H1 (cell line): ENCODE measurements around the gene GBF1. TPM values are rescaled to one million over a fixed set of nuclear protein-coding genes. Genes with fewer than 3 reads are reported as not detected.

ENCODE experiments used
- CTCF ChIA-PET: fragments of 300-600 bp; sonication (Branson Sonifier 250); formaldehyde crosslinking; loops from one replicate; lab custom pipeline; 2021; ENCODE audit not compliant: partially characterized antibody; lab: Charles Lee
- POLR2A ChIA-PET: fragments of 300-600 bp; sonication (Branson Sonifier 250); formaldehyde crosslinking; loops from one replicate; lab custom pipeline; 2021; ENCODE audit warnings: inconsistent platforms; ENCODE audit not compliant: partially characterized antibody; lab: Charles Lee
- DNase-seq, 2 experiments: peaks; one replicate each; pipeline versions ENCODE4 v3.0.0 to v3.0.0-alpha.2; 2010 to 2022; ENCODE audit warnings: low spot score in 2 of 2, low read depth in 1 of 2, mixed read lengths in 1 of 2
- FAIRE-seq: peaks from 2 replicates; lab custom pipeline; 2011; peaks lifted over from hg19 to GRCh38; lab: Jason Lieb, UNC
- H2AFZ ChIP-seq: 2 replicates; pipeline ENCODE4 v1.8.1; 2012; ENCODE audit warnings: low read length, inconsistent platforms
- H2AK5ac ChIP-seq: 2 replicates; pipeline ENCODE4 v1.6.1; 2013; ENCODE audit warnings: low read depth, low read length
- H2BK120ac ChIP-seq: replicated peaks from 2 replicates; pipeline ENCODE3; 2013; ENCODE audit warnings: low read depth, low read length, inconsistent platforms
- H2BK12ac ChIP-seq: 2 replicates; pipeline ENCODE4 v1.6.1; 2013; ENCODE audit warnings: low read depth, low read length
- H2BK15ac ChIP-seq: 2 replicates; pipeline ENCODE4 v1.6.1; 2013; ENCODE audit warnings: low read length
- H2BK20ac ChIP-seq: 2 replicates; pipeline ENCODE4 v1.6.1; 2013; ENCODE audit warnings: low read length
- H2BK5ac ChIP-seq: 2 replicates; pipeline ENCODE4 v1.6.1; 2013; ENCODE audit warnings: low read depth, low read length
- H3K14ac ChIP-seq: 2 replicates; pipeline ENCODE4 v1.6.1; 2013; ENCODE audit warnings: inconsistent platforms; ENCODE audit not compliant: insufficient read length
- H3K18ac ChIP-seq: 2 replicates; pipeline ENCODE4 v1.6.1; 2013; ENCODE audit warnings: low read length; ENCODE audit errors: extremely low read depth
- H3K23ac ChIP-seq: 2 replicates; pipeline ENCODE4 v1.6.1; 2013; ENCODE audit warnings: inconsistent platforms; ENCODE audit not compliant: insufficient read length
- H3K23me2 ChIP-seq: 2 replicates; pipeline ENCODE4 v1.6.1; 2013; ENCODE audit warnings: low read depth, low read length
- H3K27ac ChIP-seq: 2 replicates; pipeline ENCODE4 v1.6.1; 2011; ENCODE audit warnings: low read depth, low read length, inconsistent platforms
- H3K27me3 ChIP-seq, 4 experiments: replicated peaks in 1 of 4; 1 replicate in 1 of 4; 2 replicates in 3 of 4; pipeline versions ENCODE4 v1.6.1 to v1.8.1; 2011 to 2013; ENCODE audit warnings: low read length in 3 of 4, mild to moderate bottlenecking in 3 of 4, inconsistent platforms in 2 of 4, mixed read lengths in 2 of 4, moderate library complexity in 1 of 4; ENCODE audit not compliant: control insufficient read depth in 3 of 4, insufficient read depth in 3 of 4; ENCODE audit errors: extremely low read depth in 1 of 4
- H3K36me3 ChIP-seq, 4 experiments: 2 replicates each; pipeline versions ENCODE4 v1.6.1 to v1.8.1; 2011 to 2013; ENCODE audit warnings: mild to moderate bottlenecking in 4 of 4, low read length in 3 of 4, moderate library complexity in 2 of 4, control low read depth in 1 of 4, inconsistent platforms in 1 of 4; ENCODE audit not compliant: insufficient read depth in 4 of 4, control insufficient read depth in 2 of 4
- H3K4ac ChIP-seq: replicated peaks from 2 replicates; pipeline ENCODE3; 2013; ENCODE audit warnings: low read length, low read depth, mixed read lengths, inconsistent platforms; ENCODE audit not compliant: insufficient read length
- H3K4me1 ChIP-seq, 4 experiments: replicated peaks in 1 of 4; 1 replicate in 1 of 4; 2 replicates in 3 of 4; pipeline versions ENCODE4 v1.6.1 to v1.8.1; 2011 to 2013; ENCODE audit warnings: low read length in 3 of 4, inconsistent platforms in 2 of 4, mixed read lengths in 1 of 4; ENCODE audit not compliant: insufficient read depth in 4 of 4, control insufficient read depth in 3 of 4
- H3K4me2 ChIP-seq, 2 experiments: 2 replicates each; pipeline versions ENCODE4 v1.6.1 to v1.8.1; 2011 to 2013; ENCODE audit warnings: low read depth in 2 of 2, low read length in 2 of 2, control low read depth in 1 of 2, inconsistent platforms in 1 of 2, mild to moderate bottlenecking in 1 of 2; ENCODE audit not compliant: insufficient read depth in 1 of 2
- H3K4me3 ChIP-seq, 4 experiments: fragments of 200-600, 300-600 bp in 1 of 4; sonication (generic), shearing (Covaris generic), sonication (Bioruptor Twin) in 1 of 4; 2 replicates each; pipeline versions ENCODE4 v1.5.1 to v1.8.1; 2011 to 2016; ENCODE audit warnings: low read length in 4 of 4, low read depth in 3 of 4, control low read depth in 2 of 4, inconsistent platforms in 2 of 4, mild to moderate bottlenecking in 2 of 4, mixed read lengths in 1 of 4, moderate library complexity in 1 of 4; ENCODE audit not compliant: insufficient read depth in 2 of 4; ENCODE audit errors: extremely low read depth in 1 of 4
- H3K56ac ChIP-seq: replicated peaks from 2 replicates; pipeline ENCODE3; 2013; ENCODE audit warnings: low read depth, mild to moderate bottlenecking, mixed read lengths, low read length, inconsistent platforms; ENCODE audit not compliant: insufficient read length
- H3K79me1 ChIP-seq: 2 replicates; pipeline ENCODE4 v1.6.1; 2013; ENCODE audit warnings: low read depth, low read length, control low read depth
- H3K79me2 ChIP-seq, 2 experiments: 2 replicates each; pipeline versions ENCODE4 v1.6.1 to v1.8.1; 2012 to 2013; ENCODE audit warnings: low read length in 2 of 2, mild to moderate bottlenecking in 2 of 2, inconsistent platforms in 1 of 2; ENCODE audit not compliant: insufficient read depth in 2 of 2, control insufficient read depth in 1 of 2
- H3K9ac ChIP-seq, 4 experiments: replicated peaks in 1 of 4; 1 replicate in 1 of 4; 2 replicates in 3 of 4; pipeline versions ENCODE4 v1.6.1 to v1.8.1; 2011 to 2013; ENCODE audit warnings: low read depth in 3 of 4, low read length in 3 of 4, control low read depth in 2 of 4, mild to moderate bottlenecking in 2 of 4, moderate library complexity in 2 of 4, inconsistent platforms in 1 of 4; ENCODE audit errors: extremely low read depth in 1 of 4
- H3K9me3 ChIP-seq, 2 experiments: 2 replicates each; pipeline versions ENCODE4 v1.6.1 to v1.8.1; 2012 to 2013; ENCODE audit warnings: mild to moderate bottlenecking in 2 of 2, moderate library complexity in 2 of 2, control low read depth in 1 of 2, inconsistent platforms in 1 of 2, low read depth in 1 of 2, low read length in 1 of 2, mixed read lengths in 1 of 2; ENCODE audit not compliant: insufficient read depth in 2 of 2
- H4K20me1 ChIP-seq, 2 experiments: replicated peaks in 1 of 2; 2 replicates each; pipeline versions ENCODE3 to v1.8.1; 2011 to 2013; ENCODE audit warnings: inconsistent platforms in 2 of 2, low read length in 2 of 2, mild to moderate bottlenecking in 1 of 2; ENCODE audit not compliant: insufficient read depth in 2 of 2, control insufficient read depth in 1 of 2
- H4K5ac ChIP-seq: 2 replicates; pipeline ENCODE4 v1.6.1; 2013; ENCODE audit warnings: low read length, low read depth, mixed read lengths, inconsistent platforms; ENCODE audit not compliant: insufficient read length
- H4K8ac ChIP-seq: 2 replicates; pipeline ENCODE4 v1.8.0; 2013; ENCODE audit warnings: mild to moderate bottlenecking, moderate library complexity, low read length, inconsistent platforms; ENCODE audit not compliant: insufficient read depth; ENCODE audit errors: extremely low read depth
- H4K91ac ChIP-seq: replicated peaks from 2 replicates; pipeline ENCODE3; 2013; ENCODE audit warnings: low read length, mixed read lengths, inconsistent platforms; ENCODE audit not compliant: insufficient read length
- BACH1 ChIP-seq: IDR thresholded peaks from 2 replicates; pipeline ENCODE4 v1.6.1; 2012; ENCODE audit warnings: low read length, improper control_type of control experiment
- CBX8 ChIP-seq: fragments of 300-800, 300-1000 bp; sonication (generic); IDR thresholded peaks from 2 replicates; pipeline ENCODE4 v1.7.1; 2016; ENCODE audit warnings: low read depth, low read length, borderline replicate concordance
- CEBPB ChIP-seq: IDR thresholded peaks from 2 replicates; pipeline ENCODE4 v1.6.1; 2012; ENCODE audit warnings: low read depth, low read length
- CTBP2 ChIP-seq: IDR thresholded peaks from 2 replicates; pipeline ENCODE4 v1.7.0; 2011; ENCODE audit warnings: borderline replicate concordance, mild to moderate bottlenecking, moderate library complexity, mixed read lengths, low read length; ENCODE audit not compliant: insufficient read depth, insufficient read length
- EP300 ChIP-seq, 2 experiments: IDR thresholded peaks; 1 replicate in 1 of 2; 2 replicates in 1 of 2; pipeline ENCODE4 v1.6.1; 2011 to 2012; ENCODE audit warnings: low read depth in 2 of 2, low read length in 2 of 2, mild to moderate bottlenecking in 2 of 2, borderline replicate concordance in 1 of 2, inconsistent platforms in 1 of 2, moderate library complexity in 1 of 2
- EZH2 ChIP-seq: fragments of 200-600 bp; sonication (generic); IDR thresholded peaks from 2 replicates; pipeline ENCODE4 v1.7.1; 2012; ENCODE audit warnings: low read depth, mild to moderate bottlenecking, moderate library complexity, low read length, inconsistent platforms; ENCODE audit not compliant: severe bottlenecking
- FOSL1 ChIP-seq: IDR thresholded peaks from 2 replicates; pipeline ENCODE4 v1.6.1; 2011; ENCODE audit warnings: mild to moderate bottlenecking, low read depth, low read length, moderate library complexity; ENCODE audit not compliant: insufficient read depth
- KDM1A ChIP-seq: fragments of 200-600, 300-600 bp; sonication (generic); IDR thresholded peaks from 2 replicates; pipeline ENCODE4 v1.7.1; 2016; ENCODE audit warnings: mild to moderate bottlenecking, low read length, borderline replicate concordance
- MAFK ChIP-seq: IDR thresholded peaks from 2 replicates; pipeline ENCODE4 v1.6.1; 2012; ENCODE audit warnings: low read depth, mild to moderate bottlenecking, improper control_type of control experiment, low read length
- NANOG ChIP-seq: IDR thresholded peaks from 2 replicates; pipeline ENCODE4 v1.6.1; 2011; ENCODE audit warnings: low read length, low read depth, mild to moderate bottlenecking, inconsistent platforms; ENCODE audit not compliant: insufficient read depth, poor library complexity, severe bottlenecking
- POLR2AphosphoS5 ChIP-seq: IDR thresholded peaks from 2 replicates; pipeline ENCODE4 v1.6.1; 2011; ENCODE audit warnings: low read depth, low read length
- POU5F1 ChIP-seq: IDR thresholded peaks from 2 replicates; pipeline ENCODE4 v1.6.1; 2011; ENCODE audit warnings: low read depth, mild to moderate bottlenecking, low read length, moderate library complexity
- SIRT6 ChIP-seq: IDR thresholded peaks from one replicate; pipeline ENCODE4 v1.7.1; 2012; ENCODE audit warnings: low read length, inconsistent platforms
- SP1 ChIP-seq: IDR thresholded peaks from 2 replicates; pipeline ENCODE4 v1.6.1; 2011; ENCODE audit warnings: low read depth, low read length
- SP4 ChIP-seq: IDR thresholded peaks from 2 replicates; pipeline ENCODE4 v1.6.1; 2012; ENCODE audit warnings: low read length, inconsistent platforms
- TCF12 ChIP-seq: IDR thresholded peaks from 2 replicates; pipeline ENCODE4 v1.6.1; 2011; ENCODE audit warnings: low read depth, mild to moderate bottlenecking, low read length
- ZNF274 ChIP-seq: IDR thresholded peaks from 2 replicates; pipeline ENCODE4 v1.7.0; 2012; ENCODE audit warnings: low read length, borderline replicate concordance; ENCODE audit errors: extremely low read depth
- polyA plus RNA-seq, 7 experiments: library from polyadenylated mRNA; depleted of rRNA in 3 of 7; stranded (reverse) in 5 of 7; unstranded in 2 of 7; fragments of >200 nt in 5 of 7; fragments of 200-250 nt in 2 of 7; gene quantifications; 1 replicate in 5 of 7; 2 replicates in 1 of 7; 4 replicates in 1 of 7; pipeline versions ENCODE4 v1.2.1 to v1.2.3, GENCODE V29; 2011 to 2013; ENCODE audit warnings: missing spikeins in 2 of 7, mixed read lengths in 2 of 7
- total RNA-seq: library from RNA; stranded (reverse); fragmentation: NEBNext Ultra II Directional; extraction: Animal tissue kit (Norgen Biotek cat#: 25700); gene quantifications from 2 replicates; pipeline ENCODE4 v1.2.1, GENCODE V29; 2021

The GBF1 gene
- total and polyA plus RNA-seq, 2 of the 8 experiments (the other 6 are each of a cell fraction or from before 2014, with no cell fraction given), result 11.0 to 25.5 TPM

DNA sequence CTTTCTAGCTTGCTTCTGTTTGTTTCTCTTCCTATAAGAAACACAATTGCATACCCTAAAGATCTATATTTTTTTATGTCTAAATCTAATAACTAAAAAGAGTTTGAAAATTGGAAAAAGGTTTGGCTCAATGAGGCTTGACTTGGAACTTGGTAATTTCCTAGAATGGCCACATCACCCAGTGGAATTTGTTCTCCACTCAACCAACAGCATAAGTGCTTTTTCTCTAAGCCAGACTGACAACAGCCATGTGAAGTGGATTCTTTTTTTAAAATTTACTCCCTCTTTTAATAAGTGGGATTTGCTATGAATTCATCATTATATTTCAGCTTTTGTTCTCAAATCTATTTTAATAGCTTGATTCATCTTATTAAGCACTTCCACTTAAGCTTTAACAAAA is 33.8 kb downstream of the GBF1 start:
- Histone ChIP-seq H3K36me3 (no peaks in the 10 kb centered on the region), H3K9me3 (no peaks in the 10 kb centered on the region), H3K79me1 (no peaks in the 10 kb centered on the region), H2BK15ac (no peak overlapping the region), H3K27ac (no peak overlapping the region), H2BK12ac (no peak overlapping the region), H3K23me2 (no peaks in the 10 kb centered on the region), H2AK5ac (no peak overlapping the region), H3K4ac (no peak overlapping the region), H3K14ac (no peak overlapping the region), H4K8ac (no peak overlapping the region), H3K9ac (no peak overlapping the region), H2BK20ac (no peak overlapping the region), H4K91ac (no peak overlapping the region), H3K4me1 (no peaks in the 10 kb centered on the region), H2AFZ (no peak overlapping the region), H3K27me3 (no peaks in the 10 kb centered on the region), H2BK120ac (no peak overlapping the region), H4K5ac (no peak overlapping the region), H3K56ac (no peak overlapping the region), H3K4me2 (no peak overlapping the region), H3K79me2 (no peaks in the 10 kb centered on the region), H4K20me1 (peaks cover 0 to 1% of the 10 kb centered on the region in 2 experiments), H3K18ac (no peak overlapping the region), H2BK5ac (no peak overlapping the region), H3K4me3 (no peak overlapping the region), H3K23ac (no peak overlapping the region)
- CTCF ChIA-PET, result interaction anchor here (0.8 to 1.6 kb wide), 8 partner anchors 9 to 102 kb away, joined by 3 to 5 read pairs (median 4); no protein-coding TSS in a partner anchor
- POLR2A ChIA-PET, result no interaction called here
- FAIRE-seq (no peak), DNase-seq (no peak)
- TF ChIP-seq SP1 (no peak), BACH1 (no peak), POLR2AphosphoS5 (no peak), SP4 (no peak), CEBPB (no peak), EZH2 (no peak), CBX8 (no peak), MAFK (no peak), CTBP2 (no peak), EP300 (IDR thresholded peaks at IDR 0.05; ENCODE audit: borderline replicate concordance in 1 of 2, low read depth in 2 of 2, low read length in 2 of 2) (no peak), SIRT6 (no peak), NANOG (no peak), FOSL1 (no peak), TCF12 (no peak), POU5F1 (no peak), KDM1A (no peak), ZNF274 (no peak)
